HS-27A (cell line): ENCODE data around the gene CUL3.
A peak's percentile ranks its signal among the peaks of the same experiment; 100 is the strongest.
"Not testable (repeated sequence)": the region's sequence is repeated elsewhere in the genome, so short reads cannot be mapped to it uniquely, and the experiment has no call there.

ENCODE experiments used
- DNase-seq: peaks from one replicate; pipeline ENCODE4 v3.0.0-alpha.2; 2012; ENCODE audit warnings: low read depth, missing footprints

Gene CUL3

DNA sequence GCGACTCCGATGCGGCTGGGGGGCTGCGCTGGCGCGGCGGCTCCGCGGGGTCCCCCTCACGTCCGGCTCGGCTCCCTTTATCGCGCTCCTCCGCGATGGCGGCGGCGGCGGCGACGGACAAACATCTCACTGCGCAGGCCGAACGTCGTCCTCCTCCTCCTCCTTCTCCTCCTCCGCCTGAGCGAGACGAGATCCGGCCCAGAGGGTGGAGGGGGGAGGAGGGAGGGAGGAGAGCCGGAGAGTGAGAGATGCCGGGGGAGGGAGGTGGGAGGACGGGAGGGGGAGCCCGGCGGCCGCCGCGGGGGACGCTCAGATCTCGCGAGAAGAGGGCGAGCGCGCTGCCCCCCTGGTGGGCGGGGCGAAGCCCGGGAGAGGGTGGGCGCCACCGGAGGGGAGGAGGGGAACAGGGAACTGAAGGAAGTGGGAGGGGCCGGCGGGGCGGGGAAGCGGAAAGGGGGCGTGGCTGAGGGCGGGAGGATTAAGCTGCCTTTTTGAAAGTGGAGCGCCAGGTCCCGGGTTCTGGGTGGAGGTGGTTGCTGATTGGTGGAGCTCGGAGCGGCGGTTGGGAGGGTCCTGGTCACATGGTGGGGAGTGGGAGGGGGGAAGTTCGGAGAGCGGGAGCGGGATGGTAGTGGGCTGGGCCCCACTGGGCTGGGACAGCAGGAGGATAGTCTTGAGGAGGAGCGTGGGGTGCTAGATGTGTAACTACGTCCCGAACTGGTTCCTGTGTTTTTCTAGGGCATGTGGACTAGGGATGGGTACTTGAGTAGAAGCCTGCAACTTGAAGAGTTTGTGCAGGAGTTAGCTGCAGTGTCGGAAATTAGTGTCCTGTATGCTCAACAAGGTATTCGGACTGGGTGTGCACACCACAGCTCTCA lies at the start of gene CUL3:
TSS of gene CUL3 (minus strand) at position 153 of the 878 bp plus-strand sequence. CDS start 354 bp downstream, outside the sequence.
- DNase-seq: peak; percentile 85

DNA sequence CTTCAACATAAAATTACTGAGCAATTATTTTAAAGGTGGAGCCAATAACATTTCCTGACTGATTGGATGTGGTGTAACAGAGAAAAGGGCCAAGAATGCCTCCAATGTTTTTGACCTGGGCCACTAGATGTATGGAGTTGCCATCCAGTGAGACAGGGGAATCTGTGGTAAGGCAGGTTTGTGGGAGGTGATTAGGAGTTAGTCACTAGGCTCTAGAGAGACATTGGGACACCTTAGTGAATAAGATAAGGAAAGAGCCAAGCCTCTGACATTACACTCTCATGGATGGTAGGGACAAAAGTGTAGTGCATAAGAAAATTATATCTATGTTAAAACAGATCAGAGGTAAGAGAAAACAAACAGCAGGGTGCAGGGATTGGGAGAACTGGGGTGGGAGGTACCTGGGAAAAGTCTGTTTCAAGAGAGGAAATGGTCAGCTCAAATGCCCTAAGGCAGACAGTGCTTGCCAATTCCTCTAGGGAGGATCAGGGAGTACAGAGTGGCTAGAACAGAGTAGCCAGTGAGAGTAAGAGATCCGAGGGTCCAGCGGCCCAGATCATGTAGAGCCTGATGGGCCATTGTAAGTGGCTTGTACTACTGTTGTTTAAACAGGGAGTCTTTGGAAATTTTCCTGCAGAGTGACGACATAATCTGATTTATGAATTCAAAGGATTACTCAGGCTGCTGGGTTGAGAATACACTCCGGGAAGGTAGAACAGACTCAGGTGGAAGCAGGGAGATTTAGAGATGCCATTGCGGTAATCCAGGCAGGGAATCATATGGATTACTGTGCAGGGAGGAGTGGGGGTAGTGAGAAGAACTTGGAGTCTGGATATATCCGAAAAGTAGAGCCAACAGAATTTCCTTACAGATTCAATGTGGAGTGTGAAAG lies 45.7 kb upstream of the CUL3 start:
- DNase-seq: no peak

DNA sequence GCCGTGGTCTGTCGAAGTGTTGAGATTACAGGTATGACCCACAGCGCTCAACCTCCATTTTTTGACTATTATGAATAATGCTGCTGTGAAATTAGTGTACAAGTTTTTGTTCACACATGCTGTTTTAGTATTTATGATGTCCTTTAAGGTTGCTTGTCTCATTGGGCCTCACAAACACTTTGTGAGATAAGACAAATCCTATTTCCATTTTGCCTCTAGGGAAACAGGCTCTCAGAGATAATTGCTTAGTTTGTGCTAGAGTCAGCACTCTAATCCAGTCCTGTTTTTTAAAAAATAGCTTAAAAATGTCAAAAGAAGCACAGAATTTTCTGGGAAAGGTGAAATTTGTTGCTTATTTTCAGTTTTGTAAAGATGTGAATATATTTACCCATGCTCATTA lies 43.3 kb upstream of the CUL3 start:
- no peak for DNase-seq

DNA sequence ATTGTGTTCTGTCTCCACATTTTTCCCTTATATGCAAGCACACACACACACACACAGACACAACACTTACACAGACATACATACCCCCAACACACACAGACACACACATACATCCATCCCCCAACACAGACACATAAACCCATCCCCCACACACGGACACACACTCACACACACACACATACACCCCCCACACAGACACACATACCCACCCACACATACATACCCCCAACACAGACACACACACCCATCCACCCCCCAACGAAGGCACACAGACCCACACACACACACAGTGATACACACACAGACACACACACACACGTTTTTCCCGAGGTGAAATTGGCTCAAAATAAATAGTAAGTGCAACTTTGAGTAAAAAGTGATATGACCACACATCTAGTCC lies 41.6 kb upstream of the CUL3 start:
- DNase-seq: no peak

DNA sequence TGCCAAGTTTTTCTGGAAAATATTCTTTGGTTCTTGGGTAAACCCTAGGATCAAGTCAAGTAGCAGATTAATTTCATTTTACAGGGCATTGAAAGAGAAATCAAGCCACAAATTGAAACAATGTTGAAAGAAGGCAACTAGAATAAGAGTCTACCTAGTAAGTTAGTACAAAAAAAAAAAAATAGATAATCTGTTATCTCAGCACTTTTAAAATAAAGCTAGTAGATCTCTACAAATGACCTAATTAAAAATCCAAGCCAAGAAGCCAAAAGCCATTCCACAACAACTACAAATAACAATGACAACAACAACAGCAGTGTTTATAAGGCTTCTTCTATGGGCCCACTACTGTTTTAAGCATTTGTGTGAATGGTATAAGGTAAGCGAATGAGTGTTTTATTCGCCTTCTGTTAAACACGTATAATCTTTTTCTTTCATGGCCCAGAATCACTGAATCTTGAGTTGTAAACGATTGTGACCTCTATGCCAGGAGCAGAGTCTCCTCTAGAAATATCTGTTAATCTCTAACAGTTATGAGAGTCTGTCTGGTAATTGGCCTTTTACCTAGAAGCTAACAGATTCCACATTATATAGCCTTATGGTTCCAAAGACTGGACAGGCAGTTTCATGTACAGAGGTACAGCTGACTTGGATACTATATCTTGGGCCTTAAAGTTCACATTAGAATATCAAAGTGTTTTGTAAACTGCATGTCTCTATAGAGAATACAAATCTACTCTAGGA lies 28.6 kb upstream of the CUL3 start:
- no peak for DNase-seq

DNA sequence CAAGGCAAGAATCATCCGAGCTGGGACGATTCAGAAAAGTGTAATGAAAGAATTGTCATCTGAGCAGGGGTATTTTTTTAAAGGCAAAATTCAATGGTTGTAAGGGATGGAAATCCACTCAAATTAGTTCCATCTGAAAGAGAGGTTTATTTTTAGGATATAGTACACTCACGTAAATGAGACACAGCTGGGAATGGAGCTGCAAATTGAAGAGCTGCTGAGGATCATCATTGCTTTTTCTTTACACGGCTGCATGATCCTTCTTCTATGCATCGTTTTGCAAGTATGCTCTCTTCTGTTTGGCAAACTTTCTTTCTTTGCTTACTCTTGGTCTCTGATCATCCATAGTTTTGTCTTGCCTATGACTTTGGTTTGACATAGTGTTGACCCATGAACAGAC lies 27.4 kb upstream of the CUL3 start:
- no peak for DNase-seq

DNA sequence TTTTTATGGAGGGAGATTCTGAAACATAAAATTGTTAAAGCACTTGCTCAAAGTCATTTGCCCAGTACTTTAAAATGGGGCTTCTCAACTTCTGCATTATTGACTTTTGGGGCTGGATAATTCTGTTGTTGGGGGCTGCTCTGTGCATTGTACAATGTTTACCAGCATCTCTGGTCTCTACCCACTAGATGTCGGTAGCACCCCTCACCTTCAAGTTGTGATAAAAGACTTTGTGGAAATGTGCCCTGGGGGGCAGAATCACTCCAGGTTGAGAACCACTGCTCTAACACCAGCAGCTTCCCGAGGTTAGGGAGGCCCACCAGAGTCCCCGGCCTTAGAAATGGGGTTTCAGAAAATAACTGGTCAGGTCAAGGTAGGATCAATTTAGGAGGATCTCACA lies 26.8 kb upstream of the CUL3 start:
- DNase-seq: no peak

DNA sequence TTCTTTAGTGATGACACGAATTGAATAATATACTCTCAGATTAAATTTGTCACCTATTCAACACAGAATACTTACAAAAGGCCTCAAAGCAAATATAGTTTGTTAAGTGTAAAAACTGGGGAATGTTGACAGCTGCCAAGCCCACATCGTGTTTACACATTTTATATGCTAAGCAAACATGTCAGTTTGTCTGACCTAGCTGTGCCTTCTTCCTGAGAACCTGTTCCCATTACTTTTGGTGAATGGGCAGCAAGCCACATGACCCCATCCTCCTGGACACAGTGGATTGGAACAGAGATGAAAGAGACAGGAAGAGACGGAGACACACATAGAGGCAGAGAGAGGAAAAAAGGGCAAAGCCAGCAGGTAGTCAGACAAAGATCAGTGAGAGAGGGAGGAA lies 22.9 kb upstream of the CUL3 start:
- DNase-seq: no peak

DNA sequence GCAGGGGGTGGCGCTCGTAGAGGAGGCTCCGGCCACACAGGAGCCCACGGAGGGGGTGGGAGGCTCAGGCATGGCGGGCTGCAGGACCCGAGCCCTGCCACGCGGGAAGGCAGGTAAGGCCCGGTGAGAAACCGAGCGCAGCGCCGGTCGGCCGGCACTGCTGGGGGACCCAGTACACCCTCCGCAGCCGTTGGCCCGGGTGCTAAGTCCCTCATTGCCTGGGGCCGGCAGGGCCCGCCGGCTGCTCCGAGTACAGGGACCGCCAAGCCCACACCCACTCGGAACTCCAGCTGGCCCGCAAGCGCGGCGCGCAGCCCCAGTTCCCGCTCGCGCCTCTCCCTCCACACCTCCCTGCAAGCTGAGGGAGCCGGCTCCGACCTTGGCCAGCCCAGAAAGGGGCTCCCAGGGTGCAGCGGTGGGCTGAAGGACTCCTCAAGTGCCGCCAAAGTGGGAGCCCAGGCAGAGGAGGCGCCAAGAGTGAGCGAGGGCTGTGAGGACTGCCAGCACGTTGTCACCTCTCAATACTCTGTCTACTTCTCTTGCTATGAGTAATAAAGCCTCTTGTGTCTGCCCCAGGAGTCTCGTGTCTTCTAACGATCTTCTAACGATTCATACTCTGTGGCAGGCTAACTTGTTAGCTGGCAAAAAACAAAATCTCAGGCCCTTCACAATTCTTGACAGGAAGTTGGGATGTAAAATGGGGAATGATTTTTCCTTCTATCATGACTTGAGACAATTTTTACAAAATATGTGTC lies 18.8 kb upstream of the CUL3 start:
- DNase-seq: not testable (repeated sequence)

DNA sequence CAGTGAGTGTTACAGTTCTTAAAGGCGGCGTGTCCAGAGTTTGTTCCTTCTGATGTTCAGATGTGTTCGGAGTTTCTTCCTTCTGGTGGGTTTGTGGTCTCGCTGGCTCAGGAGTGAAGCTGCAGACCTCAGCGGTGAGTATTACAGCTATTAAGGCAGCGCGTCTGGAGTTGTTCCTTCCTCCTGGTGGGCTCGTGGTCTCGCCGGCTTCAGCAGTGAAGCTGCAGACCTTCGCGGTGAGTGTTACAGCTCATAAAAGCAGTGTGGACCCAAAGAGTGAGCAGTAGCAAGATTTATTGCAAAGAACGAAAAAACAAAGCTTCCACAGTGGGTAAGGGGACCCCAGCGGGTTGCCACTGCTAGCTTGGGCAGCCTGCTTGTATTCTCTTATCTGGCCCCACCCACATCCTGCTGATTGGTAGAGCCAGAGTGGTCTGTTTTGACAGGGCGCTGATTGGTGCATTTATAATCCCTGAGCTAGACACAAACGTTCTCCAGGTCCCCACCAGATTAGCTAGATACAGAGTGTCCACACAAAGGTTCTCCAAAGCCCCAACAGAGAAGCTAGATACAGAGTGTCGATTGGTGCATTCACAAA lies 17.7 kb upstream of the CUL3 start:
- not testable (repeated sequence) for DNase-seq

DNA sequence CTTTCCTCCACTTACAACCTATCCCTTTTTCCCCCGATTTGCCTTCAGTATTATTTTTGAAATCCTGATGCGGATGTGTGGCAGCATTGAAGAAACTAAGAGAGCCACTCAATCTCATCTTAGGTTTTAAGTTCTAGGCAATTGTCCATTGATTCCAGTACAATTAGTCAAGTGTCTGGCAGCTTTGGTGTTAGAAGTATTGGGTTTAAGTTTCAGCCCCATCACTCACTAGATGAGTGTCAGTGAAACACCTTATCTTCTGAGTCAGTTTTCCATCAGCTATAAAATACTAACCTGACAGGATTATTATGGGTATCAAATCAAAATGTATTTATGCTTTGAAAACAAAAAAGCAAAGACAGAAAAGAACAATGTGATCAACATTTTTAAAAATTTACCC lies 16.8 kb upstream of the CUL3 start:
- no peak for DNase-seq

DNA sequence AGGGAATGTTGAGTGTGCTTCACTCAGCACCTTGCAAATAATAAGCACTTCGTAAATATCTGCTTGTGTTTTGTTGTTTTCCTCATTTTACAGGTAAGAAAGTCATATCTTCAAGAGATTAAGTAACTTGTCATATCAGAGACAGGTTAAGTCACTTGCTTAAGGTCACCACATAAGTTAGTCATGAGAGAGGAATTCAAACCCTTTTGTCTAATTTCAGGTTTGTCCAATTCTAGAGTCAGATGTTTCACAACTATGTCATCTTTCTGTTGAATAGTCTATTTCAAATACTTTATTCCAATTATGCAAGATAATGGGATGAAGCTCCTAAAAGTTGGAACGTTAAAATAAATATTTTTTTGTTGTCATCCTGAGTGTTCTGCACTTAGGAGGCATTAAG lies 13.5 kb upstream of the CUL3 start:
- DNase-seq: no peak

DNA sequence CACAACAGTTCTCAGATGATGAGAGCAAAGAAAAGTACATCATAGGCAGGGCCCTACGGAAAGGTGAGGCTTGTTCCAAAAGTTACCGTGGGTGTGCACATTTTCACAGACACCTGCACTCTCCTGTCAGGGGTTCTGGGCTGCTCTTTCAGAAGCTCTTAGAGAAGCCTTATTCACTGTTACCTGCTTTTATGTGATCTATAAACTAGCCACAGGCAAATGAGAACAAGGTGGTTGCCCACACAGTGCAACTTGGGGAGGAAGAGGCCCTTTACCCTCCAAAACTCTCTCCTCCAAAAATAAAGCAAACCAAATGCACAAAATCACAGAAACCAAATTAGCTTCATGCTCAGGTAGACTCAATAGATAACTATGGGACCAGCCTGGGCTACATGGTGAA lies 11.1 kb upstream of the CUL3 start:
- no peak for DNase-seq

DNA sequence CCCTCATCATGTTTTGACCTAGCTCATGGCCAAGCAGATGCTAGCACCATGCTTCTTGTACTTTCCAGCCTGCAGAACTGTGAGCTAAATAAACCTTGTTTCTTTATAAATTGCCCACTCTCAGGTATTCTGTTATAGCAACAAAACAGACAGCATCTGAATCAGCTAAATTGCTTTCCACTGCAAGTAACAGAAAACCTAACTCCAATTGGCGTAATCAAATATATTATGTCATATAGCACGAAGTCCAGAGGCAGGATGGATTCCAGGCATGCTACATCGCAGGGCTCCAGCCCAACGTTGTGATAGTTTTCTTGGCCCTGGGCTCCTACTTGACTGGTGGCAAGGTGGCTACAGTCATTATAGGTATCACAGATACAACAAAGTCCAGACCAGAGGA lies 10.4 kb upstream of the CUL3 start:
- no peak for DNase-seq

DNA sequence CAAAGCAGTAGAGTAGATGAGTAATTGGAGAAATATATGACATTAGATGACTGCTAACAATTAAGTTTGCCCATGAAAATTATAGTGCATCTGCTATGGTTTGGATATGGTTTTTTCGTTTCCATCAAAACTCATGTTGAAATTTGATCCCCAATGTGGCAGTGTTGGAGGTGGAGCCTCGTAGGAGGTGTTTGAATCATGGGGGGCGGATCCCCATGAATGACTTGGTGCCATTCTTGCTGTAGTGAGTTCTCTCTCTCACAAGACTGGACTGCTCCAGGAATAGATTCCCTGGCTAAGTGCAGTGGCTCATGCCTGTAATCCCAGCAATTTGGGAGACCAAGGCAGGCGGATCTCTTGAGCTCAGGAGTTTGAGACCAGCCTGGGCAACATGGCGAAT lies 9.7 kb upstream of the CUL3 start:
- DNase-seq: no peak

DNA sequence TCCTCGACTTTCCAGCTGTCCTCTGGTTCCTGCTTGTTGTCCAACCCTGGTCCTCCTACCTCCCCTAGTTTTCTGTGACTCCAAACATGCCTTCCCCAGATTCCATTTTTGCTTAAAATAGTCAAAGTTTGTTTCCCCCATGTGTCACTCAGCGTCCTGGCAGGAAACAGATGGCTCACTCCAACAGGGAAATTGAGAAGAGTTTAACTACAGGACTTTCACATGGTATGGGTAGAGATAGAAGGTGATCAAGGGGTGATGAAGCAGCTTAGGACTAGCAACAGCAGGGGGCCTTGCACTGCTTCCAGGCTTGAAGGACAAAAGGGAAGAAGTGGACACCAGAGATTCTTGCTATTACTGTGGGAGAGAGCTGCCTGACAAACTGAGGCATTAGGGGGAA lies 6.1 kb upstream of the CUL3 start:
- DNase-seq: no peak

DNA sequence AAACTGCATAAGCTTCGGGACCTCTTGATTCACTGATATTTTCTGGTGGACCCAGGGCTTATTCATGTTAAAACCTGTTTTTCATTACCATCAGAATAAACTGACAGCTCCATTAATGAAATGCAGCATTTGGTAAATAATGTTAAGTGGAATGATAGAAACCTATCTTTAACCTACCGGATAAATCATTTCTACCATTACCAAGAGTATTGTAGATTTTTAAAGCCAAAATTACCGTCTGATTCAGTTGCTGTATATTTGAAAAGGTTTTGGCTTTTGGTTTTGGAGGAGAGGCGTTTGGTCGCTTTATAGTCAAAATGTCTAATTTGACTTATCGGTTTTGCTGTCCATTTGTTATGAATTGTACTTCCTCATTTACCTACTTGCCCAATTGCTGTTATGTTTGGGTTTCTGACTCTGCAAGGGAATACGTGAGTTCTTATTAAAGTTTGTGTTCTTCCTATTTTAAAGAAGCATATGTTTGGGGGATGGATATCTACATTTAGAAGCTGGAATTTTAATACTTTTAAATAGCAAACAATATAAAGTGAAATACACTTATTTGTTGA lies 1.0 kb upstream of the CUL3 start:
- no peak for DNase-seq

DNA sequence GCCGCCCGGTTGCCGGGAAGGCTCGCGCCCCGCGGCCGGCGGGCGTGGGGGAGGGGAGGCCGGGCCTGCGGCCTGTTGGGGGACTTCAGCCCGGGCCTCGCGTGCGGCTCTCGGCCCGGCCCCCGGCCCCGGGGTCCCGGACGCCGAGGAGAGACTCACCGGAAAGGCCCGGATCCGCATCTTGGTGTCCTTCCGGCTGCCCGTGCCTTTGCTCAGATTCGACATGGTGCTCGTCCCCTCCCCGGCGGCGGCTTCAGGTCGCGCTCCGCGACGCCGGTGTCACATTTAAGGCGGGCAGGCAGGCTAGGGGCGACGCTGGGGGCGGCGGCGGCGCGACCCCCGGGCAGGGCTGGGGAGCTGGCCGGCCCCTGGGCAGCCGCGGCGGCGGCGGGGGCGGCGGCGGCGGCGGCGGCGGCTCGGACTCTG lies 365 bp downstream of the CUL3 start:
- no peak for DNase-seq

DNA sequence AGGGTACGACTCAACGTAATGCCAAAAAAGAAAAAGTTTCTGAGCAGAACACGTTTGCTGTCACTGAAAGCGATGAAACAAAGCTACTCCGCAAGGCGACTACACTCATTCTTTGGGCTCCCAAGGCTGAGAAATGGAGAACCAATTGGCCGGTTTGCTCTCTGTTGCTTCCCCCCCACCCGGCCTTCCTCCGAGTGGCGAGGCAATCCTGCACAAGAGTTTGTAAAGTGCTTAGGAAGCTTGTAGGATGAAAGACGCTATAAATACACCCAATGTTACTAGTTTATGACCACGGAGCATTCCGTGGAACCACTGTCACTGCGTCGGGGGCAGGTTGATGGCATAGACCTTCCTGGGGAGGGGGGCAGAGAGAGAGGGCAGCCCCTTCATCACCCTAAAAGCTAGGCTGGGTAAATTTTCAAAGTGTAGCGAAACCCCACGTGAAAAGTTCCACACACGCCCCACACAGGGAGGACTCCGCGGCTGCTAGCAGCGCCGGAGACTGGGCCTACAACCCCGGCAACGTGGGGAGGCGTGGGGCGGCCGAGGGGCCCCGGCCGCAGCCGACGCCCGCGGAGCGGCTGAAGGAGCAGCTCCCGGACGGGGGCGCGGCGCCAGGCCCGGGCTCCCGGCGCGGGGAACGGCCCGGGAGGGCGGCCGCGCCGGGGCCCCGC lies 915 bp downstream of the CUL3 start:
- DNase-seq: no peak

DNA sequence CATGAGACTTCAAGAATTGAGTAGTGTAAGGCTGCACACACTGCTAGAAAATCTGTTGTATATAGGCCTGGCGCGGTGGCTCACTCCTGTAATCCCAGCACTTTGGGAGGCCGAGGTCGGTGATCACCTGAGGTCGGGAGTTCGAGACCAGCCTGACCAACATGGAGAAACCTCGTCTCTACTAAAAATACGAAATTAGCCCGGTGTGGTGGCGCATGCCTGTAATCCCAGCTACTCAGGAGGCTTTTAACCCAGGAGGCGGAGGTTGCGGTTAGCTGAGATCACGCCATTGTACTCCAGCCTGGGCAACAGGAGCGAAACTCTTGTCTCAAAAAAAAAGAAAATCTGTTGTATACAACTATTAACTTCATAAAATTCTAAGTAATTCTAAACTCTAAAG lies 2.1 kb downstream of the CUL3 start:
- not testable (repeated sequence) for DNase-seq
